ENCODE measurements around the gene ZNF383.
"Not testable (repeated sequence)": the region's sequence is repeated elsewhere in the genome, so short reads cannot be mapped to it uniquely, and the experiment has no call there.

Gene ZNF383

DNA sequence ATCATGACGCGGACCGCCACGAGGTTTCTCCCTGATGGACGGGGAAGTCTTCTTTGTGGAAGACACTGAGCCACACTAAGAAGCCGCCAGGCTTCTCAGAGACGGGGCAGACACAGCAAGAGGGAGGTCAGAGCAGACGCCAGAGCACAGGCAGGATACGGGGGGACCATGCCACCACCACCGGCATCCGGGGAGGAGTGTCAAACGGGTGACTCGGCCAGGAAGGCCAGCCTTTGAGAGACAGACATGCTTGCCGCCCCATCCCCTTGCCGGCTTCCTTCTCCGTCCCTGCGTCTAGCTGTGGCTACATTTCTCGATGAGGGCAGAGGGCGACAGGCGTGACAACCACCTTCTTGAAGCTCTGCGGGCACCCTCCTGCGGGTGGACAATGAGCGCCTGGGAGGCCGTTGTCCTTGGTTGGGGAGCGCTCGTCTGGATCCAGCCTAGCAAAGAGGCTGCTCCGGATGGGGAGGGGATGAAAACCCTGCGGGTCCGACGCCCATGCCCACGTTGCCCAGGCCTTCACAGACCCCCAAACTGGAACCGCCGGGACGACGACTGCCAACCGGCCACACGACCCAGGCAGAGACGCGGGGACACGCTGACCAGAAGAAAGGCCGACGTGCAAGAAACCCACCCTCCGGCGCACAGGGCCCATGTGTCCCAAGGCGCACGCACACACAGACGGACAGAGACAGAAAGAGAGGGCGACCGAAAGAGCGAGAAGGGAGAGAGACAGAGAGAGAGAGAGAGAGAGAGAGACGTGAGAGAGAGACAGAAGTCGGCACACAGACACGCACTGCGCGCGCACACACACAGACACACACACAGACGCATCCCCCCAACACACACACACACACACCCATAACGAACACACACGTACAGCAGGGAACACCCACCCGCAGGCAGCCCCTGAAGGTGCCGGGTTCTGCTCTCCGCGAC is 75.3 kb downstream of the ZNF383 start:
- not testable (repeated sequence) for FAIRE-seq; DNase-seq (ENCODE audit: insufficient read length, low spot score)

DNA sequence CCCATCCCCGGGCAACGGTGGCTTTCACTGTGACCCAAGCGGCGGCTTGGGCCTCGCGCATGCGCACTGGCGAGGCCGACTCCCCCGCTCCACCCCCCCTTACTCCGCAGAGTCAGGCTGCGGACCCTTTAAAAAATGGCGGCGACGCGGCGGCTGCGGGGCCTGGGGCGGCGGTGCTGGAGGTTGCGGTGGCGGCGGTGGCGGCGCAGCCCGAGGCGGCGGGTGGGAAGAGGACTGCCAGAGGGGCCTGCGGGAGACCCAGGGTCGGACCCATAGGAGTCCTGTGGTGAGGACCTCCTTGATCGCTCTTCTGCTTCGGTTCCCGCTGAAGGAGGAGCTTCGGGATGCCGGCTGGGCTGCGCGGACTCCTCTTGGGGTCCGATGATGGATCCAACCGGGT is 76.2 kb downstream of the ZNF383 start:
- not testable (repeated sequence) for FAIRE-seq; DNase-seq (ENCODE audit: insufficient read length, low spot score)
